AG09319 (cell line): ENCODE measurements around the gene SCML1.
"Not testable (repeated sequence)": the region's sequence is repeated elsewhere in the genome, so short reads cannot be mapped to it uniquely, and the experiment has no call there.

ENCODE experiments used
- DNase-seq: peaks from one replicate; pipeline ENCODE4 v3.0.0-alpha.2; 2010; ENCODE audit warnings: low read depth; ENCODE audit errors: extremely low read depth
- TF ChIP-seq, protein P1 (sequence below): IDR thresholded peaks from 2 replicates; pipeline ENCODE4 v1.5.1; 2011; ENCODE audit warnings: low read depth, mild to moderate bottlenecking, inconsistent platforms, low read length, moderate library complexity

Gene SCML1

DNA sequence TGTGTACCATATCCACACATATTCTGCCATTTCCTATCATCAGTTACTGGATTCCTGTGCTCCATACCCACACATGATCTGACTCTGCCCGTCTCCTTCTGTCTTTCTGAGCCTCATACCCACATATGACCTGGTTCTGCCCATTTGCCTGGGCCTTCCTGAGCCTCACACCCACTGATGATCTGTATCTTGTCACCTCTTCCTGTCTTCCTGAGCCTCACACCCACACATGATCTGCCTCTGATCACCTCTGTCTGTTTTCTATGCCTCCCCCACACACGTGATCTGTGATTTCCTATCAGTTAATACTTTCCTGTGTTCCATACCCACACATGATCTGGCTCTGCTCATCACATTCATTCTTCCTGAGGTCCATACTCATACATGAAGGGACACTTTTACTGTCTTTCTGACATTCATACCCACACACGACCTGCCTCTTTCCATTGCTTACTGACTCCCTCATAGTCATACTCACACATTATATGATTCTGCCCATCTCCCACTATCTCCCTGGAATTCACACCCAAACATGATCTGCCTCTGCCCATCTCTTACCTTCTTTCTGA, 32.5 kb downstream of the SCML1 start:
- DNase-seq, result no peak
- TF ChIP-seq, protein P1, sequence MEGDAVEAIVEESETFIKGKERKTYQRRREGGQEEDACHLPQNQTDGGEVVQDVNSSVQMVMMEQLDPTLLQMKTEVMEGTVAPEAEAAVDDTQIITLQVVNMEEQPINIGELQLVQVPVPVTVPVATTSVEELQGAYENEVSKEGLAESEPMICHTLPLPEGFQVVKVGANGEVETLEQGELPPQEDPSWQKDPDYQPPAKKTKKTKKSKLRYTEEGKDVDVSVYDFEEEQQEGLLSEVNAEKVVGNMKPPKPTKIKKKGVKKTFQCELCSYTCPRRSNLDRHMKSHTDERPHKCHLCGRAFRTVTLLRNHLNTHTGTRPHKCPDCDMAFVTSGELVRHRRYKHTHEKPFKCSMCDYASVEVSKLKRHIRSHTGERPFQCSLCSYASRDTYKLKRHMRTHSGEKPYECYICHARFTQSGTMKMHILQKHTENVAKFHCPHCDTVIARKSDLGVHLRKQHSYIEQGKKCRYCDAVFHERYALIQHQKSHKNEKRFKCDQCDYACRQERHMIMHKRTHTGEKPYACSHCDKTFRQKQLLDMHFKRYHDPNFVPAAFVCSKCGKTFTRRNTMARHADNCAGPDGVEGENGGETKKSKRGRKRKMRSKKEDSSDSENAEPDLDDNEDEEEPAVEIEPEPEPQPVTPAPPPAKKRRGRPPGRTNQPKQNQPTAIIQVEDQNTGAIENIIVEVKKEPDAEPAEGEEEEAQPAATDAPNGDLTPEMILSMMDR, result no peak

DNA sequence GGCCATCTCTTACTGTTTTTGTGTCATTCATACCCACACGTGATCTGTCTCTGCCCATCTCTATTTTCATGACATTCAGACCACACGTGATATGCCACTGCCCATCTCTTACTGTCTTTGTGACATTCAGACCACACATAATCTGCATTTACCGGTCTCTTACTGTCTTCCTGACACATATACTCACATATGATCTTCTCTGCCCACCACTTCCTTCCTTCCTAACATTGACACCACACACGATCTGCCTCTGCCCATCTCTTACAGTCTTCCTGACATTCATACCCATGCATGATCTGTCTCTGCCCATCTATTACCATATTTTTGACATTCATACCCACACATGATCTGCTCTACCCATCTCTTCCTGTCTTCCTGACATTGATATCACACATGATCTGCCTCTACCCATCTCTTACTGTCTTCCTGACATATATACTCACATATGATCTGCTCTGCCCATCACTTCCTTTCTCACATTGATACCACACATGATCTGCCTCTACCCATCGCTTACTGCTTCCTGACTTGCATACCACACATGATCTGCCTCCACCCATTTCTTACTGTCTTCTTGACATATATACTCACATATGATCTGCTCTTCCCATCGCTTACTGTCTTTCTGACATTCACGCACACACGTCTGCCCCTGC, 36.1 kb downstream of the SCML1 start:
- no peak for DNase-seq
- TF ChIP-seq, protein P1, result no peak

DNA sequence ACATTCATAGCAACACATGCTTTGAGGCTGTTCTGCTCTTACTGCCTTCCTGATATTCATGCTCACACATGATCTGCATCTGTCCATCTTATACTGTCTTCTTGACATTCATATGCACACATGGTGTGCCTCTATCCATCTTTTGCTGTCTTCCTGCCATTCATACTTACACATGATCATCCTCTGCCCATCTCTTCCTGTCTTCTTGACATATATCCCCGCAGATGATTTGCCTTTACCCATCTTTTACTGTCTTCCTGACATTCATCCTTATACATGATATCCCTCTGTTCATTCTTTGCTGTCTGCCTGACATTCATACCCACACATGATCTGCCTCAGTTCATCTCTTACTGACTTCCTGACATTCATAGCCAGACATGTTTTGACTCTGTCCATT, 36.8 kb downstream of the SCML1 start:
- no peak for DNase-seq
- TF ChIP-seq, protein P1, result no peak

GRCh38 chrX:17778997-17779396, 41.7 kb downstream of the SCML1 start:
- TF ChIP-seq, protein P1, result no peak
- DNase-seq, result no peak

DNA sequence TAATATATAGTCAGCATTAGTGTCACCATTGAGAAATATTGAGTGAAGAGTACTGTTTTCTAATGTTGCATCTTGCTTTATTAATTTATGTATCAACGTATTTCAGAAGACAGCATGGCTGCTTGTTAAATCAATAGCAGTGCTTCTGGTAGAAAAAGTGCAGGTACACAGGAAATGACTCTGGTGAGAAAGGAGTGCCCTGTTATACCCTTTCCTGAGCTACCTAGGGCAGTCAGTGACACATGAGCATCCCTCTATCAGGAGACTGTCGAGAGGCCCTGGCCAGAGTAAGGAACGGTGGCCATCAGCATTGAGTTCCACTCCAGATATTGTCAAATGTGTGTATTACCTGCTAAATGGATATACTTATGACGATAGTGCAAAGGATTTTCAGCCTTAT, 42.1 kb downstream of the SCML1 start:
- TF ChIP-seq, protein P1, result no peak
- no peak for DNase-seq

DNA sequence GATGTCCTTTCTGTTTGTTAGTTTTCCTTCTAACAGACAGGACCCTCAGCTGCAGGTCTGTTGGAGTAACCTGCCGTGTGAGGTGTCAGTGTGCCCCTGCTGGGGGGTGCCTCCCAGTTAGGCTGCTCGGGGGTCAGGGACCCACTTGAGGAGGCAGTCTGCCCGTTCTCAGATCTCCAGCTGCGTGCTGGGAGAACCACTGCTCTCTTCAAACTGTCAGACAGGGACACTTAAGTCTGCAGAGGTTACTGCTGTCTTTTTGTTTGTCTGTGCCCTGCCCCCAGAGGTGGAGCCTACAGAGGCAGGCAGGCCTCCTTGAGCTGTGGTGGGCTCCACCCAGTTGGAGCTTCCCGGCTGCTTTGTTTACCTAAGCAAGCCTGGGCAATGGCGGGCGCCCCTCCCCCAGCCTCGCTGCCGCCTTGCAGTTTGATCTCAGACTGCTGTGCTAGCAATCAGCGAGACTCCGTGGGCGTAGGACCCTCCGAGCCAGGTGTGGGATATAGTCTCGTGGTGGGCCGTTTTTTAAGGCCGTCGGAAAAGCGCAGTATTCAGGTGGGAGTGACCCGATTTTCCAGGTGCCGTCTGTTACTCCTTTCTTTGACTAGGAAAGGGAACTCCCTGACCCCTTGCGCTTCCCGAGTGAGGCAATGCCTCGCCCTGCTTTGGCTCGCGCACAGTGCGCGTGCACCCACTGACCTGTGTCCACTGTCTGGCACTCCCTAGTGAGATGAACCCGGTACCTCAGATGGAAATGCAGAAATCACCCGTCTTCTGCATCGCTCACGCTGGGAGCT, 49.5 kb downstream of the SCML1 start:
- not testable (repeated sequence) for DNase-seq

- no peak for DNase-seq
- TF ChIP-seq, protein P1, result no peak
Observed at GRCh38 chrX:17787557-17787956, 50.3 kb downstream of the SCML1 start.
